HFFc6 (cell line): ENCODE measurements around the gene ZNF419. TPM values are rescaled to one million over a fixed set of nuclear protein-coding genes. Genes with fewer than 3 reads are reported as not detected.
"Not testable (repeated sequence)": the region's sequence is repeated elsewhere in the genome, so short reads cannot be mapped to it uniquely, and the experiment has no call there.

ENCODE experiments used
- DNase-seq: peaks from one replicate; pipeline ENCODE4 v3.0.0-alpha.2; 2018
- H3K27ac Mint-ChIP-seq: 2 replicates; pipeline ENCODE4 v1.8.0; 2020; ENCODE audit warnings: mild to moderate bottlenecking, mixed read lengths
- H3K27me3 Mint-ChIP-seq: 2 replicates; pipeline ENCODE4 v1.8.0; 2021; ENCODE audit warnings: mild to moderate bottlenecking, moderate library complexity, mixed read lengths; ENCODE audit not compliant: insufficient read depth
- H3K36me3 Mint-ChIP-seq: 2 replicates; pipeline ENCODE4 v1.8.0; 2021; ENCODE audit warnings: low read depth, mixed read lengths
- H3K4me1 Mint-ChIP-seq: 2 replicates; pipeline ENCODE4 v1.8.0; 2020; ENCODE audit warnings: low read depth, mixed read lengths
- H3K4me3 Mint-ChIP-seq: 2 replicates; pipeline ENCODE4 v1.8.0; 2020; ENCODE audit warnings: mild to moderate bottlenecking, moderate library complexity, mixed read lengths
- H3K9me3 Mint-ChIP-seq: 2 replicates; pipeline ENCODE4 v1.8.0; 2020; ENCODE audit warnings: mild to moderate bottlenecking, mixed read lengths
- long read RNA-seq: library from polyadenylated mRNA; unstranded; transcript quantifications from one replicate; pipeline ENCODE4 v2.0.0, GENCODE V29; 2019
- total RNA-seq, 6 experiments: library from RNA; stranded (reverse); fragmentation: NEBNext Ultra II Directional; extraction: Animal tissue kit (Norgen Biotek cat#: 25700); gene quantifications; 2 replicates in 1 of 6; 3 replicates in 5 of 6; pipeline ENCODE4 v1.2.3, GENCODE V29; 2021
- TF ChIP-seq, protein P1 (sequence below): fragments of 200-600 bp; sonication (generic); IDR thresholded peaks from 2 replicates; pipeline ENCODE4 v1.5.0; 2021; ENCODE audit warnings: antibody characterized with exemption, mild to moderate bottlenecking

The ZNF419 gene
- total RNA-seq = 10 to 100 TPM in 2 of 6 experiments, 1 to 10 TPM in 4; 6.3 to 10.6 (median 7.3) TPM
- long read RNA-seq, partial matches to known transcripts = 1 of 13 reads
- long read RNA-seq, other reads (novel, unspliced or antisense) = 3 of 13 reads

DNA sequence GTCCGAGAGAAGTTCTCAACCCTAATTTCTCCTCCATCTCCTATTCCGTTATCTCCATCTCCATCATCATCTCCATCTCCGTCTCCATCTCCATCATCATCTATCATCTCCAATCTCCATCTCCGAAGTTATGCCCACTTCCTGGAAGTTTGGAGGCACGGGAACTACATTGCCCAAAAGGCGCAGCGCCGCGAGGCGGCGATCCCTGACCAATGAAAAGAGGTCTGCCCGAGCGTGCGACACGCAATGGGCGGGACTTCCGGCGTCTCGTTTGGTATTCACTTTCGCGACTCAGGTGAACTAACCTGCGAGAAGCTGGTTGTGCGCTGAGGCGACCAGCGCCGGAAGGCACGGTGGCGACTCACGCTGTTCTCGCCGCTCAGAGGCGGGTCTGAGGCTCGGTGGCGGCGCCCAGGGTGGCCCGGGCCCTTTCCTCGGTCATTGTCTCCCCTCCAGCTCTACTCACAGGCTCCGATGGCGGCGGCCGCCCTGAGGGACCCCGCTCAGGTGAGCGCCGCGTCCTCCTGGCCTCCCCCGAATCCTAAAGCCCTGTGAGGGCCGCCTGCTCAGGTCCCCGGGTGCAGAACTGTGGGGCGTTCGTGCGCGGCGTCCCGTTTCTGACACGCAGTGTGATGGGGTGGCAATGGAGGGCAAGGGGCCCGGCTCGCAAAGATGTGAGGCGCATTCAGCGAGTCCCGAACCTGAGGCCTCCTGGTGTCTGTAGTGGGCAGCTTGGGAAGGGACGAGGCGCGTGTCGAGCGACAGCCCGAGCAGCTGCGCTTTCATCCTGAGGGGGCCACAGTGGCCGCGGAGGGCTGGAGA is at the start of gene ZNF419:
TSS of gene ZNF419 (plus strand) at position 274 of the 822 bp plus-strand sequence. CDS start at position 475, 201 bp downstream.
- Mint-ChIP-seq H3K4me1 (peaks cover 17% of the 10 kb centered on the region), H3K9me3 (peaks cover 12% of the 10 kb centered on the region), H3K4me3 (peak within 1 kb of the TSS; percentile 86), H3K27ac (peak within 1 kb of the TSS; percentile 68), H3K36me3 (peaks cover 40% of the 10 kb centered on the region)
- not testable (repeated sequence) for H3K27me3 Mint-ChIP-seq
- TF ChIP-seq, protein P1, sequence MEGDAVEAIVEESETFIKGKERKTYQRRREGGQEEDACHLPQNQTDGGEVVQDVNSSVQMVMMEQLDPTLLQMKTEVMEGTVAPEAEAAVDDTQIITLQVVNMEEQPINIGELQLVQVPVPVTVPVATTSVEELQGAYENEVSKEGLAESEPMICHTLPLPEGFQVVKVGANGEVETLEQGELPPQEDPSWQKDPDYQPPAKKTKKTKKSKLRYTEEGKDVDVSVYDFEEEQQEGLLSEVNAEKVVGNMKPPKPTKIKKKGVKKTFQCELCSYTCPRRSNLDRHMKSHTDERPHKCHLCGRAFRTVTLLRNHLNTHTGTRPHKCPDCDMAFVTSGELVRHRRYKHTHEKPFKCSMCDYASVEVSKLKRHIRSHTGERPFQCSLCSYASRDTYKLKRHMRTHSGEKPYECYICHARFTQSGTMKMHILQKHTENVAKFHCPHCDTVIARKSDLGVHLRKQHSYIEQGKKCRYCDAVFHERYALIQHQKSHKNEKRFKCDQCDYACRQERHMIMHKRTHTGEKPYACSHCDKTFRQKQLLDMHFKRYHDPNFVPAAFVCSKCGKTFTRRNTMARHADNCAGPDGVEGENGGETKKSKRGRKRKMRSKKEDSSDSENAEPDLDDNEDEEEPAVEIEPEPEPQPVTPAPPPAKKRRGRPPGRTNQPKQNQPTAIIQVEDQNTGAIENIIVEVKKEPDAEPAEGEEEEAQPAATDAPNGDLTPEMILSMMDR = peak; percentile 48; the same call in 1 of the 2 replicates
- DNase-seq = peak; percentile 76

DNA sequence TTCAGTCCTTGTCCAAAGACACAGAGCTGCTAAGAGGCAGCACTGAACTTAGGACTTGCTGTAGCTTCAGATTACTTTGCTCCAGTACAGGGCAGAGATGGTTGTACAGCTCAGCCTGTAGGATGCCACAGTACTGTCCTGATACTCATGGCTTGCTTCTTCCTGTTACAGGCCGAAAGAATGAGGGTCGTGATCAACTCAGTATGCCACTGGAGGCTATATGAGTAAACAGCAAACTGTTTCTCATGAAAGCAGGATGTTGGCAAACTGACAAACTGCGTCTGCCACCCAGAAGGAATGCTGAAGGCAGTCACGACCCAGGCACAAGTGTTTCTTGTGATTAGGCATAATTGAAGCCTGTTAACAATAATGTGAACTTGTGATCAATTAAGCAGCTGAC is 49.6 kb upstream of the ZNF419 start:
- no peak overlapping the region for H3K27ac Mint-ChIP-seq
- H3K9me3 Mint-ChIP-seq = peaks cover 51% of the 10 kb centered on the region
- DNase-seq = peak; percentile 4
- no peak overlapping the region for H3K4me3 Mint-ChIP-seq
- peaks cover 77% of the 10 kb centered on the region for H3K36me3 Mint-ChIP-seq
- no peaks in the 10 kb centered on the region; the same call in 1 of the 2 replicates for H3K27me3 Mint-ChIP-seq
- H3K4me1 Mint-ChIP-seq = peaks cover 24% of the 10 kb centered on the region
- TF ChIP-seq, protein P1 = no peak

- no peak for DNase-seq
- H3K4me3 Mint-ChIP-seq = no peak overlapping the region
- peaks cover 61% of the 10 kb centered on the region for H3K9me3 Mint-ChIP-seq
- H3K27ac Mint-ChIP-seq = no peak overlapping the region
- H3K4me1 Mint-ChIP-seq = peaks cover 24% of the 10 kb centered on the region
- no peaks in the 10 kb centered on the region; the same call in 1 of the 2 replicates for H3K27me3 Mint-ChIP-seq
- H3K36me3 Mint-ChIP-seq = peaks cover 79% of the 10 kb centered on the region
- TF ChIP-seq, protein P1 = no peak
Measured at GRCh38 chr19:57438925-57439324, 48.6 kb upstream of the ZNF419 start.

DNA sequence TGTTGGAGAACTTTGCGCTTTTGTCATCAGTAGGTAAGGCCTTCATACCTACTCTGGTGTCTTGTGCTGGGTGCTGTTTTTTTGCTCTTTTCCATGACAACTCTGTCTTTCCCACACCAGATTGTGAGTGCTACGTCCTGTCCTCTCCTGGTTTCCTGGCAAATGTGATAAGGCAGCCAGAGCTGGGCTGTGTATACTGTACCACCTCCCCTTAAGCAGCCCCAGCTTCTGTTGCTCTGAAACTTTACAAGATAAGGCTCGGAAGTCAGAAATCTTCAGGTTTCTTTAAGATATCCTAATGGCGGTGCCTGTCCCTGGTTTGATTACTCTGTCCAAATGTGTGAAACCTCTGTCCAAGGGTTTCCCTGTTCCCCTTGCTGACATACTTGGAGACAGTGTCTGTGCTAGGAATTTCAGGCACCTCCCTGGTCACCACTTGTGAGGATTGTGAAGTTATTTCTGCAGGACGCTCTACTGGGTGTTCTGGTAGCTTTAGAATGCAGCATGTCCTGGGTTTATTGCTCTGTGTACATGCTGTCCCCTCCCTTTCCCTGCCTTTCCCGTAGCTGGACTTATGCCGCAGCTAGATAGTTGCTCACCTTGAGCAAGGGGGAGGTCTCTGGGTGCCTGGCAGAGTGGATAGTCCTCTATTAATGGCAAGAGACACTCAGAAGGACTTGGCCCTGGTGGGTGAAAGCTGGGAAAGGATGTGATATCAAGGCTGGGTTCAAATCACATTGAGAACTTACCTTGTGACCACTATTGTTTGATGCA is 45.4 kb upstream of the ZNF419 start:
- peaks cover 87% of the 10 kb centered on the region for H3K36me3 Mint-ChIP-seq
- no peak overlapping the region for H3K27ac Mint-ChIP-seq
- H3K9me3 Mint-ChIP-seq = peaks cover 74% of the 10 kb centered on the region
- no peaks in the 10 kb centered on the region; the same call in 1 of the 2 replicates for H3K27me3 Mint-ChIP-seq
- no peak overlapping the region for H3K4me3 Mint-ChIP-seq
- TF ChIP-seq, protein P1 = no peak
- DNase-seq = no peak
- H3K4me1 Mint-ChIP-seq = no peaks in the 10 kb centered on the region

GRCh38 chr19:57443121-57443696 is 44.3 kb upstream of the ZNF419 start:
- no peak overlapping the region for H3K27ac Mint-ChIP-seq
- TF ChIP-seq, protein P1 = no peak

More at GRCh38 chr19:57443121-57443696, 44.3 kb upstream of the ZNF419 start:
- Mint-ChIP-seq H3K9me3 (peaks cover 74% of the 10 kb centered on the region), H3K27me3 (no peaks in the 10 kb centered on the region; the same call in 1 of the 2 replicates), H3K36me3 (peaks cover 80% of the 10 kb centered on the region), H3K4me1 (no peaks in the 10 kb centered on the region), H3K4me3 (no peak overlapping the region)
- no peak for DNase-seq
